Loucy (cell line): ENCODE measurements around the gene DNAJC30.
"Not testable (repeated sequence)": the region's sequence is repeated elsewhere in the genome, so short reads cannot be mapped to it uniquely, and the experiment has no call there.

ENCODE experiments used
- CTCF ChIP-seq: fragments of 200-600 bp; sonication (generic); conservative IDR thresholded peaks from 2 replicates; pipeline ENCODE4 v1.5.1; 2014; ENCODE audit warnings: mild to moderate bottlenecking, antibody characterized with exemption, low read length
- EZH2phosphoT487 ChIP-seq: fragments of 200-600 bp; IDR thresholded peaks from 2 replicates; pipeline ENCODE4 v1.6.1; 2018; ENCODE audit warnings: antibody characterized with exemption, mild to moderate bottlenecking, moderate library complexity, borderline replicate concordance

GRCh38 chr7:73713319-73713718, 30.1 kb upstream of the DNAJC30 start:
- not testable (repeated sequence) for TF ChIP-seq CTCF, EZH2phosphoT487
